ENCODE data around the gene MID1IP1.

DNA sequence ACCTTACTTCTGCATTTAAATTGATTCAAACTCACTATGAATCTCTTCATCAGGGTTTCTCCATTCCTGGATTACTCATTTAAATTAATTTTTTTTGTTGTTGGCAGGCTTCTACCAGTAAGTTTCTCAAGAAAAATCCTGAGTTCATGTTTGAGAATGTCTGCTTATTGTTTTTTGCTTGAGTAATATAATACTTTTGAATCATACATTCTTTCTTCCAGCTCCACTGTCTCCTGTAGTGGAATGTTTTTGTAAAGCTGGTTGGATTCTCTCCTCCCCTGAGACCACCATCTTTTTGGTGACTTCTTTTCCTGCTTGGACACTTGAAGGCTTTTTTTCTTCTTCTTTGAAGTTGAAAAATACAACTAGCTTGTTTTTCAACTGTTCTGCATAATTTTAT lies 4.3 kb upstream of the MID1IP1 start:
- no peak for TF ChIP-seq CTCF (IDR thresholded peaks at IDR 0.05; ENCODE audit: poor library complexity, severe bottlenecking)
- no peak for TF ChIP-seq TAF1 (IDR thresholded peaks at IDR 0.05; ENCODE audit: low read depth)
- no peak for TF ChIP-seq POLR2AphosphoS5 (IDR thresholded peaks at IDR 0.05)
- TF ChIP-seq MXI1 (conservative IDR thresholded peaks at IDR 0.05; ENCODE audit: poor library complexity, severe bottlenecking) = no peak
- TF ChIP-seq, protein P1, sequence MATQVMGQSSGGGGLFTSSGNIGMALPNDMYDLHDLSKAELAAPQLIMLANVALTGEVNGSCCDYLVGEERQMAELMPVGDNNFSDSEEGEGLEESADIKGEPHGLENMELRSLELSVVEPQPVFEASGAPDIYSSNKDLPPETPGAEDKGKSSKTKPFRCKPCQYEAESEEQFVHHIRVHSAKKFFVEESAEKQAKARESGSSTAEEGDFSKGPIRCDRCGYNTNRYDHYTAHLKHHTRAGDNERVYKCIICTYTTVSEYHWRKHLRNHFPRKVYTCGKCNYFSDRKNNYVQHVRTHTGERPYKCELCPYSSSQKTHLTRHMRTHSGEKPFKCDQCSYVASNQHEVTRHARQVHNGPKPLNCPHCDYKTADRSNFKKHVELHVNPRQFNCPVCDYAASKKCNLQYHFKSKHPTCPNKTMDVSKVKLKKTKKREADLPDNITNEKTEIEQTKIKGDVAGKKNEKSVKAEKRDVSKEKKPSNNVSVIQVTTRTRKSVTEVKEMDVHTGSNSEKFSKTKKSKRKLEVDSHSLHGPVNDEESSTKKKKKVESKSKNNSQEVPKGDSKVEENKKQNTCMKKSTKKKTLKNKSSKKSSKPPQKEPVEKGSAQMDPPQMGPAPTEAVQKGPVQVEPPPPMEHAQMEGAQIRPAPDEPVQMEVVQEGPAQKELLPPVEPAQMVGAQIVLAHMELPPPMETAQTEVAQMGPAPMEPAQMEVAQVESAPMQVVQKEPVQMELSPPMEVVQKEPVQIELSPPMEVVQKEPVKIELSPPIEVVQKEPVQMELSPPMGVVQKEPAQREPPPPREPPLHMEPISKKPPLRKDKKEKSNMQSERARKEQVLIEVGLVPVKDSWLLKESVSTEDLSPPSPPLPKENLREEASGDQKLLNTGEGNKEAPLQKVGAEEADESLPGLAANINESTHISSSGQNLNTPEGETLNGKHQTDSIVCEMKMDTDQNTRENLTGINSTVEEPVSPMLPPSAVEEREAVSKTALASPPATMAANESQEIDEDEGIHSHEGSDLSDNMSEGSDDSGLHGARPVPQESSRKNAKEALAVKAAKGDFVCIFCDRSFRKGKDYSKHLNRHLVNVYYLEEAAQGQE (IDR thresholded peaks at IDR 0.05; ENCODE audit: borderline replicate concordance) = no peak
- TF ChIP-seq EZH2 (IDR thresholded peaks at IDR 0.05; ENCODE audit: borderline replicate concordance, insufficient read depth, low read length, poor library complexity, severe bottlenecking) = no peak
- no peak for TF ChIP-seq EP300 (conservative IDR thresholded peaks at IDR 0.05; ENCODE audit: poor library complexity, severe bottlenecking)
- no peak for TF ChIP-seq RAD21 (conservative IDR thresholded peaks at IDR 0.05)
- TF ChIP-seq SMC3 (conservative IDR thresholded peaks at IDR 0.05; ENCODE audit: poor library complexity) = no peak

All from neural cell (in vitro differentiated cells).